WTC11 (cell line): ENCODE results near the gene CENPX. TPM values are rescaled to one million over a fixed set of nuclear protein-coding genes. Genes with fewer than 3 reads are reported as not detected.

Source experiments
- ATAC-seq: fragments of 200-7000 bp; cut with Tn5 transposase; 2 replicates; pipeline ENCODE4 v1.10.0; 2021; ENCODE audit warnings: mild to moderate bottlenecking, moderate library complexity
- CTCF ChIA-PET: fragments of 300-600 bp; sonication (Branson Sonifier 250); formaldehyde crosslinking; loops from one replicate; lab custom pipeline; 2021; ENCODE audit warnings: antibody characterized with exemption; lab: Charles Lee
- POLR2A ChIA-PET: fragments of 350-600 bp; sonication (Branson Sonifier 250); formaldehyde crosslinking; loops from one replicate; lab custom pipeline; 2021; ENCODE audit warnings: antibody characterized with exemption; lab: Charles Lee
- DNase-seq: peaks from one replicate; pipeline ENCODE4 v3.0.0; 2021; ENCODE audit warnings: low spot score
- H3K27ac Mint-ChIP-seq: 2 replicates; pipeline ENCODE4 v1.8.0; 2021; ENCODE audit warnings: mixed read lengths
- H3K27me3 Mint-ChIP-seq: 2 replicates; pipeline ENCODE4 v1.8.0; 2021; ENCODE audit warnings: low read depth, mild to moderate bottlenecking, moderate library complexity, mixed read lengths
- H3K36me3 Mint-ChIP-seq: 2 replicates; pipeline ENCODE4 v1.8.0; 2021; ENCODE audit warnings: mixed read lengths
- H3K4me1 Mint-ChIP-seq: 2 replicates; pipeline ENCODE4 v1.8.0; 2022; ENCODE audit warnings: mixed read lengths
- H3K4me3 Mint-ChIP-seq: 2 replicates; pipeline ENCODE4 v1.8.0; 2021; ENCODE audit warnings: mild to moderate bottlenecking, moderate library complexity, mixed read lengths
- H3K9me3 Mint-ChIP-seq: 2 replicates; pipeline ENCODE4 v1.8.0; 2021; ENCODE audit warnings: mixed read lengths
- CREB1 ChIP-seq: sonication (generic); formaldehyde crosslinking; IDR thresholded peaks from 2 replicates; pipeline ENCODE4 v1.8.0; 2023; ENCODE audit warnings: mild to moderate bottlenecking, missing genetic modification reagents
- FOXP4 ChIP-seq: sonication (generic); formaldehyde crosslinking; IDR thresholded peaks from 2 replicates; pipeline ENCODE4 v1.8.0; 2022; ENCODE audit warnings: mild to moderate bottlenecking, missing genetic modification reagents
- HMGA2 ChIP-seq: fragments of 250-450 bp; sonication (Bioruptor Pico); IDR thresholded peaks from 2 replicates; pipeline ENCODE4 v1.4.0; 2021; ENCODE audit warnings: mild to moderate bottlenecking, moderate library complexity
- IRF1 ChIP-seq: sonication (generic); formaldehyde crosslinking; IDR thresholded peaks from 2 replicates; pipeline ENCODE4 v1.8.0; 2023; ENCODE audit warnings: missing genetic modification reagents
- JAZF1 ChIP-seq: fragments of 250-450 bp; sonication (Bioruptor Pico); IDR thresholded peaks from 2 replicates; pipeline ENCODE4 v1.9.0; 2021; ENCODE audit warnings: moderate library complexity, mild to moderate bottlenecking, inconsistent platforms
- PRDM15 ChIP-seq: sonication (generic); formaldehyde crosslinking; IDR thresholded peaks from 2 replicates; pipeline ENCODE4 v1.8.0; 2022; ENCODE audit warnings: missing genetic modification reagents
- SMAD3 ChIP-seq: sonication (generic); formaldehyde crosslinking; IDR thresholded peaks from 2 replicates; pipeline ENCODE4 v1.8.0; 2022; ENCODE audit warnings: missing genetic modification reagents, mild to moderate bottlenecking, borderline replicate concordance
- ZNF232 ChIP-seq: sonication (generic); formaldehyde crosslinking; IDR thresholded peaks from 2 replicates; pipeline ENCODE4 v1.8.0; 2022; ENCODE audit warnings: mild to moderate bottlenecking, missing genetic modification reagents
- total RNA-seq: library from RNA; stranded (reverse); gene quantifications from 3 replicates; pipeline ENCODE4 v1.2.3, GENCODE V29; 2021
- TF ChIP-seq, protein P1 (sequence below): sonication (generic); formaldehyde crosslinking; IDR thresholded peaks from 2 replicates; pipeline ENCODE4 v1.8.1; 2023; ENCODE audit warnings: mild to moderate bottlenecking, missing genetic modification reagents, borderline replicate concordance
- TF ChIP-seq, protein P2 (sequence below): sonication (generic); formaldehyde crosslinking; IDR thresholded peaks from 2 replicates; pipeline ENCODE4 v1.8.0; 2022; ENCODE audit warnings: mild to moderate bottlenecking, missing genetic modification reagents
- TF ChIP-seq, protein P3 (sequence below): sonication (generic); formaldehyde crosslinking; IDR thresholded peaks from 2 replicates; pipeline ENCODE4 v1.8.1; 2023; ENCODE audit warnings: mild to moderate bottlenecking, moderate library complexity, missing genetic modification reagents
- TF ChIP-seq, protein P4 (sequence below): sonication (generic); formaldehyde crosslinking; IDR thresholded peaks from 2 replicates; pipeline ENCODE4 v1.8.1; 2023; ENCODE audit warnings: mild to moderate bottlenecking, missing genetic modification reagents

CENPX gene
- total RNA-seq, 1 experiment from 2014 or later = 121 TPM

DNA sequence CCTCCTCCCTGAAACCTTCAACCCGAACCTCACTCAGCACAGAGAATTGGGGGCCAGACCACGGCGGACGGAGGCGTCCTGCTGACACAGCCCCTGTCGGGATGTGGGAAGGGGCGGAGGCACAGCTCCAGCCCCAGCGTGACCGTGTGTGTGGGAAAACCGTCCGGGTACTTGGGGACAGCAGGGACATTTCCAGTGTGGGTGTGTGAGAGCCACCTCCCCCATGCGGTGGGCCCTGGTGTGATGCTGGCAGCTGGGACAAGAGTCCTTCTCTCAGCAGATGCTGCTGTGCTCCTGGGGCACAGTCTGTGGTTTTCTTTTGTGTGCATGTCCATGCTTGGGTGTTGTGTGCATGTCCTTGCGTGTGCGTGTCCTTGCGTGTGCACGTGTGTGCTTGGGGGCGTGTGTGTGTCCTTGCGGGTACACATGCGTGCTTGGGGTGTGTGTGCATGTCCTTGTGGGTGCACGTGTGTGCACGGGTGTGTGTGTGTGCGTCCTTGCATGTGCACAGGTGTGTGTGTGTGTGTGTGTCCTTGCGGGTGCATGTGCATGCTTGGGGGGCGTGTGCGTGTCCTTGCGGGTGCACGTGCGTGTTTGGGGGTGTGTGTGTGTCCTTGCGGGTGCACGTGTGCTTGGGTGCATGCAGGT, 16.9 kb downstream of the CENPX start (continued):
- TF ChIP-seq IRF1 (CRISPR knock-in tag) (no peak), JAZF1 (CRISPR knock-in tag) (no peak), HMGA2 (CRISPR knock-in tag) (no peak)

GRCh38 chr17:82004517-82005455, 17.9 kb downstream of the CENPX start:
- no peaks in the 10 kb centered on the region for H3K27me3 Mint-ChIP-seq
- H3K4me3 Mint-ChIP-seq = no peak overlapping the region
- H3K27ac Mint-ChIP-seq = no peak overlapping the region
- no peak for ATAC-seq
- H3K4me1 Mint-ChIP-seq = no peaks in the 10 kb centered on the region
- ChIA-PET POLR2A (no interaction called here), CTCF (interaction anchor here (1.0 to 2.6 kb wide), 4 partner anchors 9 to 33 kb away, joined by 3 to 12 read pairs (median 4); partner anchors contain the start of gene DCXR)
- TF ChIP-seq SMAD3 (CRISPR knock-in tag) = no peak
- TF ChIP-seq, protein P1, sequence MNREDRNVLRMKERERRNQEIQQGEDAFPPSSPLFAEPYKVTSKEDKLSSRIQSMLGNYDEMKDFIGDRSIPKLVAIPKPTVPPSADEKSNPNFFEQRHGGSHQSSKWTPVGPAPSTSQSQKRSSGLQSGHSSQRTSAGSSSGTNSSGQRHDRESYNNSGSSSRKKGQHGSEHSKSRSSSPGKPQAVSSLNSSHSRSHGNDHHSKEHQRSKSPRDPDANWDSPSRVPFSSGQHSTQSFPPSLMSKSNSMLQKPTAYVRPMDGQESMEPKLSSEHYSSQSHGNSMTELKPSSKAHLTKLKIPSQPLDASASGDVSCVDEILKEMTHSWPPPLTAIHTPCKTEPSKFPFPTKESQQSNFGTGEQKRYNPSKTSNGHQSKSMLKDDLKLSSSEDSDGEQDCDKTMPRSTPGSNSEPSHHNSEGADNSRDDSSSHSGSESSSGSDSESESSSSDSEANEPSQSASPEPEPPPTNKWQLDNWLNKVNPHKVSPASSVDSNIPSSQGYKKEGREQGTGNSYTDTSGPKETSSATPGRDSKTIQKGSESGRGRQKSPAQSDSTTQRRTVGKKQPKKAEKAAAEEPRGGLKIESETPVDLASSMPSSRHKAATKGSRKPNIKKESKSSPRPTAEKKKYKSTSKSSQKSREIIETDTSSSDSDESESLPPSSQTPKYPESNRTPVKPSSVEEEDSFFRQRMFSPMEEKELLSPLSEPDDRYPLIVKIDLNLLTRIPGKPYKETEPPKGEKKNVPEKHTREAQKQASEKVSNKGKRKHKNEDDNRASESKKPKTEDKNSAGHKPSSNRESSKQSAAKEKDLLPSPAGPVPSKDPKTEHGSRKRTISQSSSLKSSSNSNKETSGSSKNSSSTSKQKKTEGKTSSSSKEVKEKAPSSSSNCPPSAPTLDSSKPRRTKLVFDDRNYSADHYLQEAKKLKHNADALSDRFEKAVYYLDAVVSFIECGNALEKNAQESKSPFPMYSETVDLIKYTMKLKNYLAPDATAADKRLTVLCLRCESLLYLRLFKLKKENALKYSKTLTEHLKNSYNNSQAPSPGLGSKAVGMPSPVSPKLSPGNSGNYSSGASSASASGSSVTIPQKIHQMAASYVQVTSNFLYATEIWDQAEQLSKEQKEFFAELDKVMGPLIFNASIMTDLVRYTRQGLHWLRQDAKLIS (CRISPR knock-in tag) = no peak
- TF ChIP-seq FOXP4 = no peak
- TF ChIP-seq, protein P2, sequence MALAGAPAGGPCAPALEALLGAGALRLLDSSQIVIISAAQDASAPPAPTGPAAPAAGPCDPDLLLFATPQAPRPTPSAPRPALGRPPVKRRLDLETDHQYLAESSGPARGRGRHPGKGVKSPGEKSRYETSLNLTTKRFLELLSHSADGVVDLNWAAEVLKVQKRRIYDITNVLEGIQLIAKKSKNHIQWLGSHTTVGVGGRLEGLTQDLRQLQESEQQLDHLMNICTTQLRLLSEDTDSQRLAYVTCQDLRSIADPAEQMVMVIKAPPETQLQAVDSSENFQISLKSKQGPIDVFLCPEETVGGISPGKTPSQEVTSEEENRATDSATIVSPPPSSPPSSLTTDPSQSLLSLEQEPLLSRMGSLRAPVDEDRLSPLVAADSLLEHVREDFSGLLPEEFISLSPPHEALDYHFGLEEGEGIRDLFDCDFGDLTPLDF (CRISPR knock-in tag) = no peak
- TF ChIP-seq CREB1 (CRISPR knock-in tag) = no peak
- TF ChIP-seq ZNF232 = no peak
- no peak for TF ChIP-seq PRDM15 (CRISPR knock-in tag)
- TF ChIP-seq, protein P3, sequence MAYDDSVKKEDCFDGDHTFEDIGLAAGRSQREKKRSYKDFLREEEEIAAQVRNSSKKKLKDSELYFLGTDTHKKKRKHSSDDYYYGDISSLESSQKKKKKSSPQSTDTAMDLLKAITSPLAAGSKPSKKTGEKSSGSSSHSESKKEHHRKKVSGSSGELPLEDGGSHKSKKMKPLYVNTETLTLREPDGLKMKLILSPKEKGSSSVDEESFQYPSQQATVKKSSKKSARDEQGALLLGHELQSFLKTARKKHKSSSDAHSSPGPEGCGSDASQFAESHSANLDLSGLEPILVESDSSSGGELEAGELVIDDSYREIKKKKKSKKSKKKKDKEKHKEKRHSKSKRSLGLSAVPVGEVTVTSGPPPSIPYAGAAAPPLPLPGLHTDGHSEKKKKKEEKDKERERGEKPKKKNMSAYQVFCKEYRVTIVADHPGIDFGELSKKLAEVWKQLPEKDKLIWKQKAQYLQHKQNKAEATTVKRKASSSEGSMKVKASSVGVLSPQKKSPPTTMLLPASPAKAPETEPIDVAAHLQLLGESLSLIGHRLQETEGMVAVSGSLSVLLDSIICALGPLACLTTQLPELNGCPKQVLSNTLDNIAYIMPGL (CRISPR knock-in tag) = no peak
- TF ChIP-seq, protein P4, sequence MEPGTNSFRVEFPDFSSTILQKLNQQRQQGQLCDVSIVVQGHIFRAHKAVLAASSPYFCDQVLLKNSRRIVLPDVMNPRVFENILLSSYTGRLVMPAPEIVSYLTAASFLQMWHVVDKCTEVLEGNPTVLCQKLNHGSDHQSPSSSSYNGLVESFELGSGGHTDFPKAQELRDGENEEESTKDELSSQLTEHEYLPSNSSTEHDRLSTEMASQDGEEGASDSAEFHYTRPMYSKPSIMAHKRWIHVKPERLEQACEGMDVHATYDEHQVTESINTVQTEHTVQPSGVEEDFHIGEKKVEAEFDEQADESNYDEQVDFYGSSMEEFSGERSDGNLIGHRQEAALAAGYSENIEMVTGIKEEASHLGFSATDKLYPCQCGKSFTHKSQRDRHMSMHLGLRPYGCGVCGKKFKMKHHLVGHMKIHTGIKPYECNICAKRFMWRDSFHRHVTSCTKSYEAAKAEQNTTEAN (CRISPR knock-in tag) = no peak
- H3K36me3 Mint-ChIP-seq = no peaks in the 10 kb centered on the region
- DNase-seq = no peak
- H3K9me3 Mint-ChIP-seq = no peaks in the 10 kb centered on the region
